Measurements from ENCODE around the gene PDZRN3.

GRCh38 chr3:73383470-73384049 lies 241.2 kb downstream of the PDZRN3 start:
- TF ChIP-seq, protein P1, sequence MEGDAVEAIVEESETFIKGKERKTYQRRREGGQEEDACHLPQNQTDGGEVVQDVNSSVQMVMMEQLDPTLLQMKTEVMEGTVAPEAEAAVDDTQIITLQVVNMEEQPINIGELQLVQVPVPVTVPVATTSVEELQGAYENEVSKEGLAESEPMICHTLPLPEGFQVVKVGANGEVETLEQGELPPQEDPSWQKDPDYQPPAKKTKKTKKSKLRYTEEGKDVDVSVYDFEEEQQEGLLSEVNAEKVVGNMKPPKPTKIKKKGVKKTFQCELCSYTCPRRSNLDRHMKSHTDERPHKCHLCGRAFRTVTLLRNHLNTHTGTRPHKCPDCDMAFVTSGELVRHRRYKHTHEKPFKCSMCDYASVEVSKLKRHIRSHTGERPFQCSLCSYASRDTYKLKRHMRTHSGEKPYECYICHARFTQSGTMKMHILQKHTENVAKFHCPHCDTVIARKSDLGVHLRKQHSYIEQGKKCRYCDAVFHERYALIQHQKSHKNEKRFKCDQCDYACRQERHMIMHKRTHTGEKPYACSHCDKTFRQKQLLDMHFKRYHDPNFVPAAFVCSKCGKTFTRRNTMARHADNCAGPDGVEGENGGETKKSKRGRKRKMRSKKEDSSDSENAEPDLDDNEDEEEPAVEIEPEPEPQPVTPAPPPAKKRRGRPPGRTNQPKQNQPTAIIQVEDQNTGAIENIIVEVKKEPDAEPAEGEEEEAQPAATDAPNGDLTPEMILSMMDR (IDR thresholded peaks at IDR 0.05; ENCODE audit: insufficient read depth, low read depth, low read length) = no peak
- no peak for TF ChIP-seq EZH2 (IDR thresholded peaks at IDR 0.05; ENCODE audit: insufficient read depth, low read length)

All from astrocyte (in vitro differentiated cells and primary cell).